Esophagus muscularis mucosa (tissue), 4 donors: Measurements from ENCODE around the gene CD300LG. TPM values are rescaled to one million over a fixed set of nuclear protein-coding genes. Genes with fewer than 3 reads are reported as not detected.

Experiments used
- DNase-seq: peaks from one replicate; pipeline ENCODE4 v3.0.0-alpha.2; 2017; ENCODE audit errors: extremely low spot score
- H3K27ac ChIP-seq, 4 donors: fragments of 200-600 bp; sonication (generic); replicated peaks in 1 of 4; 1 replicate in 3 of 4; 2 replicates in 1 of 4; pipeline ENCODE4 v1.5.1; 2016 to 2019; ENCODE audit warnings: mild to moderate bottlenecking in 1 of 4
- H3K27me3 ChIP-seq, 4 donors: fragments of 200-600 bp; sonication (generic); one replicate each; pipeline versions ENCODE4 v1.5.1 to v1.6.0; 2016 to 2019
- H3K36me3 ChIP-seq, 4 donors: fragments of 200-600 bp; sonication (generic); one replicate each; pipeline ENCODE4 v1.5.1; 2016 to 2019
- H3K4me1 ChIP-seq, 4 donors: fragments of 200-600 bp; sonication (generic); one replicate each; pipeline ENCODE4 v1.5.1; 2016 to 2019
- H3K4me3 ChIP-seq, 4 donors: fragments of 200-600 bp; sonication (generic); 1 replicate in 2 of 4; 2 replicates in 2 of 4; pipeline ENCODE4 v1.5.1; 2016 to 2019; ENCODE audit warnings: mild to moderate bottlenecking in 4 of 4, moderate library complexity in 1 of 4
- H3K9me3 ChIP-seq, 4 donors: fragments of 200-600 bp; sonication (generic); 1 replicate in 3 of 4; 2 replicates in 1 of 4; pipeline ENCODE4 v1.5.1; 2016 to 2019
- EP300 ChIP-seq: sonication (generic); formaldehyde crosslinking; IDR thresholded peaks from one replicate; pipeline ENCODE4 v1.6.1; 2017; ENCODE audit warnings: antibody characterized with exemption
- POLR2A ChIP-seq: fragments of 450-650 bp; IDR thresholded peaks from one replicate; pipeline ENCODE4 v1.6.1; 2017; ENCODE audit warnings: antibody characterized with exemption, moderate library complexity, mild to moderate bottlenecking, low read depth
- POLR2AphosphoS5 ChIP-seq, 2 donors: sonication (generic); formaldehyde crosslinking; IDR thresholded peaks; one replicate each; pipeline ENCODE4 v1.6.1; 2017; ENCODE audit warnings: antibody characterized with exemption in 2 of 2
- WGBS: methylation state at CpG from one replicate; pipeline ENCODE4 v1.1.5; 2018; 5-methylcytosine and 5-hydroxymethylcytosine counted together
- intact Hi-C: fragments of 100-400 bp; cut with DNase I; formaldehyde crosslinking; loops from one replicate; pipeline ENCODE4 v1.15.1; 2023
- total RNA-seq, 4 donors: library from RNA; depleted of rRNA; stranded (reverse); fragments of >200 nt; gene quantifications; one replicate each; pipeline versions ENCODE4 v1.1.0 to v1.2.1, GENCODE V29; 2016
- TF ChIP-seq, protein P1 (sequence below), 3 experiments: fragments of 200-600 bp in 2 of 3; fragments of 450-650 bp in 1 of 3; sonication (generic) in 2 of 3; IDR thresholded peaks; one replicate each; pipeline ENCODE4 v1.5.1; 2017 to 2019; ENCODE audit warnings: antibody characterized with exemption in 3 of 3, mild to moderate bottlenecking in 2 of 3, moderate library complexity in 1 of 3

Gene CD300LG
- total RNA-seq, 4 donors from 2014 or later = 0.83 to 12.0 (median 7.3) TPM

DNA sequence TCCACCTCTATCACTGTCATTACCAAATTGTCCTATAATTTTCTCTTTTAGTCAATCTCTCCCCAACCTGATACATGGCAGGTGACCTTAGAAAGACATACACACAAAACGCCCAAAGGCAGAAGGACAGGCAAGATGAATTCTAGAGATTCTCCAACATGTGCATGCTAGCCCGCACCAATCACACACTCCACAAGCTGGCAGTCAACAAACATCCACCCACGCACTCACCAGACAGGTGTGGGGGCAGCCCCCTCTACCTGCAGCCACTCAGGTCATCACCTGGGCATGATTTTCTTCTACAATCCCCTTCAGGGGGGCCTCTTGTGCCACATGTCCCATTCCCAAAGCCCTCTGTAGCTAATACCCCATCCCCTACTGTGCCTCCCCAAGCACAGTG is 50.9 kb downstream of the CD300LG start:
- TF ChIP-seq EP300 (no peak), POLR2AphosphoS5 (IDR thresholded peaks at IDR 0.05) (no peak), POLR2A (no peak)
- TF ChIP-seq, protein P1, sequence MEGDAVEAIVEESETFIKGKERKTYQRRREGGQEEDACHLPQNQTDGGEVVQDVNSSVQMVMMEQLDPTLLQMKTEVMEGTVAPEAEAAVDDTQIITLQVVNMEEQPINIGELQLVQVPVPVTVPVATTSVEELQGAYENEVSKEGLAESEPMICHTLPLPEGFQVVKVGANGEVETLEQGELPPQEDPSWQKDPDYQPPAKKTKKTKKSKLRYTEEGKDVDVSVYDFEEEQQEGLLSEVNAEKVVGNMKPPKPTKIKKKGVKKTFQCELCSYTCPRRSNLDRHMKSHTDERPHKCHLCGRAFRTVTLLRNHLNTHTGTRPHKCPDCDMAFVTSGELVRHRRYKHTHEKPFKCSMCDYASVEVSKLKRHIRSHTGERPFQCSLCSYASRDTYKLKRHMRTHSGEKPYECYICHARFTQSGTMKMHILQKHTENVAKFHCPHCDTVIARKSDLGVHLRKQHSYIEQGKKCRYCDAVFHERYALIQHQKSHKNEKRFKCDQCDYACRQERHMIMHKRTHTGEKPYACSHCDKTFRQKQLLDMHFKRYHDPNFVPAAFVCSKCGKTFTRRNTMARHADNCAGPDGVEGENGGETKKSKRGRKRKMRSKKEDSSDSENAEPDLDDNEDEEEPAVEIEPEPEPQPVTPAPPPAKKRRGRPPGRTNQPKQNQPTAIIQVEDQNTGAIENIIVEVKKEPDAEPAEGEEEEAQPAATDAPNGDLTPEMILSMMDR (IDR thresholded peaks at IDR 0.05) = no peak
- Histone ChIP-seq H3K27me3 (no peaks in the 10 kb centered on the region), H3K36me3 (peaks cover 0 to 46% (median 17%) of the 10 kb centered on the region in 4 donors), H3K27ac (no peak overlapping the region), H3K9me3 (no peaks in the 10 kb centered on the region), H3K4me3 (no peak overlapping the region), H3K4me1 (peaks cover 18 to 26% (median 21%) of the 10 kb centered on the region in 4 donors)
- intact Hi-C loops = no loop called here
- WGBS = 93% methylated on average over 3 of the region's 3 CpGs
- no peak for DNase-seq

DNA sequence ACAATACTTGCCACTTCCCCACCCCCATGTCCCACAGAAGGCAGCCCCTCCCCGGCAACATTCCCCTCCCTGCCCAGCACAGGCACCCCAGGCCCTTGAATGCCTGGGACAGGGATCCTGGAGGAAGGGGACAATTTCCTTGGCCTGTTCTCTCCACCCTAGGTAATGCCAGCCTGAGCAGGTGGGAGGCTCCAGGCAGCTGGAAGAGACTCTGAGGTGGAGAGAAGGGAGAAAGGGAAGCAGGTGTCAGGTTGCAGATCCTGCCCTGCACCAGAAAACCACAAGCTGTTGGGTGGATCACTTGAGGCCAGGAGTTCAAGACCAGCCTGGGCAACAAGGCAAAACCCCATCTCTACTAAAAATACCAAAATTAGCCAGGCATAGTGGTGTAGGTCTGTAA is 51.5 kb downstream of the CD300LG start:
- peaks cover 0 to 45% (median 17%) of the 10 kb centered on the region in 4 donors for H3K36me3 ChIP-seq
- no peak for DNase-seq
- no peaks in the 10 kb centered on the region for H3K9me3 ChIP-seq
- H3K4me1 ChIP-seq = peaks cover 18 to 26% (median 21%) of the 10 kb centered on the region in 4 donors
- H3K27me3 ChIP-seq = no peaks in the 10 kb centered on the region
- no peak overlapping the region for H3K4me3 ChIP-seq
- TF ChIP-seq POLR2AphosphoS5 (IDR thresholded peaks at IDR 0.05) (no peak), EP300 (no peak), POLR2A (no peak)
- TF ChIP-seq, protein P1 (IDR thresholded peaks at IDR 0.05) = no peak
- H3K27ac ChIP-seq = no peak overlapping the region
- intact Hi-C loops = no loop called here
- WGBS = 17% methylated on average over 1 of the region's 1 CpG

DNA sequence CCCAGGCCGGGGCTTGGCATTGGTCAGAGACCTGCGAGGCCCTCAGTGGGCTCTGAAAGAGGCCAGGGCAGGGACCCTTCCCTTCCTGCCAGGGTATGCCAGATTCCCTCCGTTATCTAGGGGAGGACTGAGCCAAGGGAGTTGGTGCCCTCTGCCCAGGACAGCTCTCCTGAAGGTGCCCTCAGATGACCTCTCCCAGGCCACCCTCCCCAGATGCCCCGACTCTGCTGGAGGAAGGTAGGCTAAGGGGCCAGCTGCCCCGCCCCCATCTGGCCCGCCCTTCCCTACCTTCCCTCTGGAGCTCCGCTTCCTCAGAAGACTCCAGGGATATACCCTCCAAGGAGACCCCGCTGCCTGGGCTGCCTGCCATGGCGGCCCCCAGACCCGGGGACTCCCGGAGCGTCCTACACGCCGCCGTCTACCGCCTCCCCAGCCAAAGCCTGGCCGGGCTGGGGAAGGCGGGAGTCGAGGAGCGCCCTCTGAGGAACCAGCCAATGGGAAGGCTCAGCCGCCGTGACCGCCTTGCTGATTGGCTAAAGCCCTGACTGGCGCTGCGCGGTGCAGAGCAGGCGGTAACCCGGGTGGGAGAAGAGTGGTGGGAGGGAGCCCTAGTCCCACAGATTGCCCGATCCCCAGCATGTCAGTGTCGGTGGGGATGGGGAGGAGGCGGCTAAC is 53.3 kb downstream of the CD300LG start:
- intact Hi-C loops = loop anchor here (10.0 kb wide), 1 partner anchor 244 kb away; the partner anchor contains the start of gene HROB
- Histone ChIP-seq H3K36me3 (peaks cover 0 to 46% (median 20%) of the 10 kb centered on the region in 4 donors), H3K4me1 (peaks cover 18 to 35% (median 24%) of the 10 kb centered on the region in 4 donors), H3K9me3 (no peaks in the 10 kb centered on the region), H3K27ac (no peak overlapping the region), H3K4me3 (peak overlapping the region; percentile 51 to 63 (median 54)), H3K27me3 (peaks cover 0 to 2% (median 0%) of the 10 kb centered on the region in 4 donors)
- peak; percentile 95 for DNase-seq
- 3% methylated on average over 7 of the region's 31 CpGs for WGBS
- TF ChIP-seq POLR2AphosphoS5 (IDR thresholded peaks at IDR 0.05) = peak in 1 of 2 donors; percentile 40
- no peak for TF ChIP-seq EP300

DNA sequence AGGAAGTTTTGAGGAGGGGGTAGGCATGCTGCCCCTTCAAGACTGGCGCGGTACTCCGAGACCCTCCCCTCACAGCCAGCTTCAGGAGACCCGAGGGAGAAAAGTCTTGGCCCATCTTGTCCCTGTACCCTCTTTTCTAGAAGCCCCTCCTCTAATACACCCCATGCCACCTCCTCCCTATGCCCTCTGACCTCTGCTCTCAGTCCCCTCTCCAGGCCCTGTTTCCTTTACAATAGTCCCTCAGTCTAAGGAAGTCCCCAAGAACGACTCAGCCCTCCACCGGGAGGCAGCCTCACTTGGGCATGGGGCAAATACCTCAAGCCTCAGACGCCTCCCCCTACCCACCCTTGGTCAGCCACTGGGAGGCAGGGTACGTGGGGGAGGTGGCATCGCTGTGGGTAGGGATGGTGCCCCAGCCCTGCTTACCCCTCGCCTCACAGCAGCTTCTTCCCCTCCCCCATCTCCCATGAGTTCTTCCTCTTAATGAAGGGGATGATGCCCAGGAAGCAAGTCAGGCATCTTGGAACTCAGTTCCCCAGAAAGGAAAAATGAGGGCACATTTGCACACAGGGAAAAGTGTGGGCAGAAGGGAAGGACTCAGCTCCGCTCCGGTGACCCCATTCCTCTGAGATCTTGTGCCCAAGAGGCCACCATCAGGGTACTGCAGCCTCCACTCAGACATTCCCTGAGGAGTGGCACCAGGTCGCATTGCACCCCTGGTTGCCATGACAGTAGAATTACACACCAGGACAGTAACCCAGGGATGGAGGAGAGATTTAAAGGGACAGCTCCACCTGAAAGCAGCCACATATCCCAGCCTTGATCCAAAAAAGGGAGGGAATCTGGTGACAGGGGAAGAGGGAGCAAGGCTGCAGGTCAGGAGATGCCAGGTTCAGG is 54.1 kb downstream of the CD300LG start:
- Histone ChIP-seq H3K9me3 (no peaks in the 10 kb centered on the region), H3K27me3 (peaks cover 0 to 10% (median 0%) of the 10 kb centered on the region in 4 donors), H3K4me3 (peak overlapping the region; percentile 51 to 63 (median 54)), H3K36me3 (peaks cover 0 to 39% (median 16%) of the 10 kb centered on the region in 4 donors), H3K4me1 (peaks cover 25 to 43% (median 32%) of the 10 kb centered on the region in 4 donors), H3K27ac (no peak overlapping the region)
- TF ChIP-seq EP300 (no peak), POLR2AphosphoS5 (IDR thresholded peaks at IDR 0.05) (no peak), POLR2A (no peak)
- TF ChIP-seq, protein P1 (IDR thresholded peaks at IDR 0.05) = no peak
- intact Hi-C loops = loop anchor here (10.0 kb wide), 1 partner anchor 244 kb away; the partner anchor contains the start of gene HROB
- WGBS = 32% methylated on average over 13 of the region's 13 CpGs
- no peak for DNase-seq
